ENCODE data around the gene TTYH3.

- TF ChIP-seq GATA2 (IDR thresholded peaks at IDR 0.05; ENCODE audit: low read depth, low read length) (no peak), GATA3 (IDR thresholded peaks at IDR 0.05; ENCODE audit: low read depth, low read length) (no peak)
Measured at GRCh38 chr7:2631946-2632732, at the start of gene TTYH3.
